Activated CD8-positive, alpha-beta memory T cell treated with anti-CD3 and anti-CD28 coated beads, Interleukin-2, amount 50 U/mL, for 1 hour (primary cell): Measurements from ENCODE around the gene RETN.
A peak's percentile ranks its signal among the peaks of the same experiment; 100 is the strongest.
"Not testable (repeated sequence)": the region's sequence is repeated elsewhere in the genome, so short reads cannot be mapped to it uniquely, and the experiment has no call there.

Experiments
- DNase-seq: peaks from one replicate; pipeline ENCODE4 v3.0.0-alpha.2; 2020; ENCODE audit errors: extremely low read depth

RETN gene

GRCh38 chr19:7637374-7638256 is 31.2 kb upstream of the RETN start:
- DNase-seq: no peak

- DNase-seq: no peak
These were observed 29.9 kb upstream of the RETN start for GRCh38 chr19:7638802-7639465.

GRCh38 chr19:7639863-7640348 is 28.9 kb upstream of the RETN start:
- no peak for DNase-seq

- no peak for DNase-seq
These were observed 28.0 kb upstream of the RETN start for GRCh38 chr19:7640803-7641202.

- no peak for DNase-seq
These were observed 27.3 kb upstream of the RETN start for GRCh38 chr19:7641290-7642276.

- DNase-seq: no peak
These were observed 26.4 kb upstream of the RETN start for GRCh38 chr19:7642295-7643030.

GRCh38 chr19:7643031-7643415 is 25.8 kb upstream of the RETN start:
- no peak for DNase-seq

- DNase-seq: not testable (repeated sequence)
These were observed 25.0 kb upstream of the RETN start for GRCh38 chr19:7643629-7644549.

- DNase-seq: no peak
These were observed 24.3 kb upstream of the RETN start for GRCh38 chr19:7644550-7644877.

- no peak for DNase-seq
These were observed 23.7 kb upstream of the RETN start for GRCh38 chr19:7645163-7645562.

- DNase-seq: no peak
These were observed 23.0 kb upstream of the RETN start for GRCh38 chr19:7645656-7646425.

- DNase-seq: no peak
These were observed 22.5 kb upstream of the RETN start for GRCh38 chr19:7646426-7646700.

GRCh38 chr19:7647156-7647555 is 21.7 kb upstream of the RETN start:
- no peak for DNase-seq

- no peak for DNase-seq
These were observed 20.4 kb upstream of the RETN start for GRCh38 chr19:7648265-7649014.

GRCh38 chr19:7650148-7650547 is 18.7 kb upstream of the RETN start:
- DNase-seq: no peak

- DNase-seq: peak; percentile 50
These were observed 16.7 kb upstream of the RETN start for GRCh38 chr19:7652061-7652641.

GRCh38 chr19:7654401-7654800 is 14.4 kb upstream of the RETN start:
- DNase-seq: no peak

GRCh38 chr19:7655581-7655980 is 13.3 kb upstream of the RETN start:
- no peak for DNase-seq
